HG02678 (cell line): ENCODE results near the gene MCRIP1.

Experiments
- ATAC-seq: cut with Tn5 transposase; IDR thresholded peaks from one replicate; pipeline ENCODE4 v1.9.1; 2021; ENCODE audit warnings: mild to moderate bottlenecking, moderate library complexity; ENCODE audit not compliant: unreplicated experiment

Gene MCRIP1

GRCh38 chr17:81860756-81861568 is 27.9 kb upstream of the MCRIP1 start:
- peak; percentile 82 for ATAC-seq

- peak; percentile 76 for ATAC-seq
Measured at GRCh38 chr17:81859906-81860755, 27.0 kb upstream of the MCRIP1 start, which contains the start of gene P4HB. TSS of gene P4HB (minus strand) at chr17:81860535. CDS start at chr17:81860471, 64 bp downstream.

- ATAC-seq: no peak
Measured at GRCh38 chr17:81858967-81859905, 26.1 kb upstream of the MCRIP1 start.

GRCh38 chr17:81858170-81858966 is 25.3 kb upstream of the MCRIP1 start:
- ATAC-seq: no peak

GRCh38 chr17:81854974-81855774 is 22.1 kb upstream of the MCRIP1 start:
- ATAC-seq: no peak

- no peak for ATAC-seq
Measured at GRCh38 chr17:81852237-81852636, 19.1 kb upstream of the MCRIP1 start.

GRCh38 chr17:81851423-81851822 is 18.3 kb upstream of the MCRIP1 start:
- no peak for ATAC-seq

- ATAC-seq: no peak
Measured at GRCh38 chr17:81849457-81849856, 16.4 kb upstream of the MCRIP1 start.

GRCh38 chr17:81846743-81847689 is 13.9 kb upstream of the MCRIP1 start:
- no peak for ATAC-seq

GRCh38 chr17:81845881-81846742 is 13.0 kb upstream of the MCRIP1 start:
- ATAC-seq: no peak

- ATAC-seq: no peak
Measured at GRCh38 chr17:81845361-81845760, 12.3 kb upstream of the MCRIP1 start.

- no peak for ATAC-seq
Measured at GRCh38 chr17:81844887-81845286, 11.8 kb upstream of the MCRIP1 start.

GRCh38 chr17:81844327-81844851 is 11.3 kb upstream of the MCRIP1 start:
- ATAC-seq: no peak

- no peak for ATAC-seq
Measured at GRCh38 chr17:81843713-81844326, 10.7 kb upstream of the MCRIP1 start.

- ATAC-seq: no peak
Measured at GRCh38 chr17:81842725-81843504, 9.8 kb upstream of the MCRIP1 start.

- ATAC-seq: no peak
Measured at GRCh38 chr17:81842378-81842724, 9.3 kb upstream of the MCRIP1 start.
